Mesenteric fat pad (tissue), 1 donor: ENCODE results near the gene TUBA8. TPM values are rescaled to one million over a fixed set of nuclear protein-coding genes. Genes with fewer than 3 reads are reported as not detected.
"Not testable (repeated sequence)": the region's sequence is repeated elsewhere in the genome, so short reads cannot be mapped to it uniquely, and the experiment has no call there.

Source experiments
- DNase-seq: peaks from one replicate; pipeline ENCODE4 v3.0.0-alpha.2; 2020; ENCODE audit warnings: low spot score
- total RNA-seq: library from RNA; stranded (reverse); fragmentation: NEBNext Ultra II Directional; extraction: Animal tissue kit (Norgen Biotek cat#: 25700); gene quantifications from one replicate; pipeline ENCODE4 v1.2.1, GENCODE V29; 2021
- donor health status: DM: yes; HTN: yes; CAD: no.

The TUBA8 gene
- total RNA-seq, 1 donor from 2014 or later: 5.1 TPM

- DNase-seq: peak; percentile 78
Observed at GRCh38 chr22:18126606-18127005, 16.0 kb downstream of the TUBA8 start.

DNA sequence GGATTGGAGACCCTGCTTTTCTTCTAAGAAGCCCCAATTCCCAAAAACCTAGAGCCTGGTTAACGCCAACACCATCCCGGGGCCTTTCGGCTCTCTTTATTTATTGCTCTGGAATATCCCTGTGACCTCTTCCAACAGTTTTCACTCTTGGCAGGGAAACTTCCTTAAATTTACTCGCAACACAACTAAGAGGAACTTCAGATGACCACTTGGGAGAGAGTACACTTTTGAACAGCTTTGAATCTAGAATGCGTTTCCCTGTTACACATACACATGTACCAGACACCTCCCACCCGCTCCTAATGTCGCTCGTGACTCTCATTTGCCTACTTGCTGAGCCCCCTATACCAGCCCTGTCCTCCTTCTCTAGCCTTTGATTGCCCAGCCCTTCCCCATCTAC, 19.4 kb downstream of the TUBA8 start:
- no peak for DNase-seq

DNA sequence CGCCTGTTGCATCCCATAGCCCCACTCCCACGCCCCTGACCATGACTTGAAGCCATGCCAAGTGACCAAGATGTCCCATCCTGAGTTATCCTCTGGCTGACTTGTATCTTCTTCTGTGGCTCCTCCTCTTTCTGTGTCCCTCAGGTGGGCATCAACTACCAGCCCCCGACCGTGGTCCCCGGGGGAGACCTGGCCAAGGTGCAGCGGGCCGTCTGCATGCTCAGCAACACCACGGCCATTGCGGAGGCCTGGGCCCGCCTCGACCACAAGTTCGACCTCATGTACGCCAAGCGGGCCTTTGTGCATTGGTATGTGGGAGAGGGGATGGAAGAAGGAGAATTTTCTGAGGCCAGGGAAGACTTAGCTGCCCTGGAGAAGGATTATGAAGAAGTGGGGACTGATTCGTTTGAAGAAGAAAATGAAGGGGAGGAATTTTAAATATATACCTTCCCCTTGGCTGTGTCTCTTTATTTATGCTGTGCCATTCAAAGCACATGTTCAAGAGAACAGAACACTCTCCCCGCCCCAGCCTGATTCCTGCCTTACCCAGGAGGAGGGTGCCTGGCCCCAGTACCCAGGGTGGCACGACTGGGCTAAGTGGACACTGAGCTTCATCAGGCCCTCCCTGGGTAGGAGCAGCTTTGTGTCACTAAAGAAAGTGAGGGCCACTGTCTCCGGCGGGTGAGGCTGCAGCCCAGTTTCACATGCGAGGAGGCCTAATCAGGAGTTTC, 20.3 kb downstream of the TUBA8 start:
- DNase-seq: no peak

DNA sequence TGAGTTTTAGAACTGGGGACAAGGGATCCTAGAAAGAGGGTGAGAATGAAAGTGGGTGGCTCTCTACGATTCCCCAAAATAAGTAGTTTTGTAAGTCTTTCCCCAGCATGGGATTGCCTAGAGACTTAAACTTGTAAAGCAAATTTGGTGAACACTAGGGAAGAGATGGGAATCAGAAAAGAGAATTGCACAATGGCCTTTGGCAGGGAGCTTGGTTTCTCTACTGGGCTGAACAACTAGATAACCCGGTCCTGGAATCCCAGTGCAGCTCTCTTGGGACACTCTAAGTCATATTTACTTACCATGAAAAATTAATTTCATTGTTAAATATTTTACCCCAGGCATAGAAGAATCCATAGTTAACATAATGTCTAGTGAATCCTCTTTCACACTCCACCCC, 22.8 kb downstream of the TUBA8 start:
- no peak for DNase-seq

- DNase-seq: no peak
Observed at GRCh38 chr22:18136563-18137320, 26.1 kb downstream of the TUBA8 start.

- DNase-seq: not testable (repeated sequence)
Observed at GRCh38 chr22:18141004-18141403, 30.4 kb downstream of the TUBA8 start.

DNA sequence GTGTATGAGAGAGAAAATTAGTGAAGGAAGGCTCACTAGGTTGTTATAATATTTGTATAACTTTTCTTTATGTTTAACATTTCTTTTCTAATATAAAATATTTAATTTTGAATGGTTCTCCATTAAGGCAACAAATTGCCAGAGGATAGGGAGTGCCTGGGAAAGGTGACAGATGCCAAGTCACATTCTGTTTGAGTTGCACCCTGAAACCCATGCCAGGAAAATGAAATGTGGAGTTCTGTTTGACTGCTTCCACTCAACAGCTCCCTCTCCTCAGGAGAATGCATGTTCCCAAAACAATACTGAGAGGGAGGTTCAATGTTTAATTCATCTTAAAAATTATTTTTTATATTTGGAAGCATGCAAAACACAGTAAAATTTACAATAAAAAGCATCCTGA, 33.5 kb downstream of the TUBA8 start:
- no peak for DNase-seq

DNA sequence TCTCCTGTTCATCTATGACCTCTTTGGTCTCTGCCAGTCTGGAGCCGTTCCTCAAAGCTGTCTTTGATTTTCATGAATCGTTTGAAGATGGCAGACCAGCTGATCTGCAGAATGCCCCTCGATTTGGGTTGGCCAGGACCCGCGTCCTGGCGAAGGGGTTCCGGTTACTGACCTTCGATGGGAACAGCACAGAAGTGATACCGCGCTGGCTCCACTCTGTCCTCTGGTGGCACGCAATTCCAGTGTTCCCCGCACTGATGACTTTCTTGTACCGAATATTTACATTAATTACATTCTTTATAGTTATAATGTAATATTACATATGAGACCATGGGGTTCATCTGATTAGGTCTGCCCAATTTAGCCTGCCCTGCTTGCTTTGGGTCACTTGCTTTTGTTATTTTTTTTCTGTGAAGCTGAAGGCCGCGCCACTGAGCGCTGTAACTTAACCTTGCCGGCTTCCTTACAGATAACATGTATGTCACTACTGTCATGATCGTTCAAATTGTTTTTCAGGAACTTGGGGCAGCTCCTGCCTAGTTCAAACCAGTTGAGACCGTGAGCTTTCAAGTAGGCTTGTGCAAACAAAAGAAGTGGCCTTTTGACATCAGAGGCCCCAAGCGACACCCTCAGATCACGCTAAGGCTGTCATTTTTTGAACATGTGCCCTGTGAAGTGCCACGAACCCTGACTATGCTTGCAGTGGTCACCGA, 35.2 kb downstream of the TUBA8 start:
- no peak for DNase-seq

DNA sequence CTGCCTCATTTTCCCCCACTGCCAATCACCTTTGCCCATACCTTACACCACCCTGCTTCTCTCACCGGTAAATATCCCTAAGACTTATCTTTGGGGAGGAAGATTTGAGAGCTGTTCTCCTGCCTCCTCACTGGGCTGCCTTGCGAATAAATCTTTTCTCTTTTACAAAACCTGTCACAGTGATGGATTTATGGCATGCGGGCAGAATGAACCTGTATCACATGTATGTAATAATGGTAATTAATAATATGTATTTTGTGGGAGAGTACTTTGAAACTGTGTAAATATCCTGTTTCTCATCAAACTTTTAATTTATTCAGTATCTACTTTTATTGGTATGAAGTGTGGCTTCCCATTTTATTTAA, 35.8 kb downstream of the TUBA8 start:
- DNase-seq: no peak

DNA sequence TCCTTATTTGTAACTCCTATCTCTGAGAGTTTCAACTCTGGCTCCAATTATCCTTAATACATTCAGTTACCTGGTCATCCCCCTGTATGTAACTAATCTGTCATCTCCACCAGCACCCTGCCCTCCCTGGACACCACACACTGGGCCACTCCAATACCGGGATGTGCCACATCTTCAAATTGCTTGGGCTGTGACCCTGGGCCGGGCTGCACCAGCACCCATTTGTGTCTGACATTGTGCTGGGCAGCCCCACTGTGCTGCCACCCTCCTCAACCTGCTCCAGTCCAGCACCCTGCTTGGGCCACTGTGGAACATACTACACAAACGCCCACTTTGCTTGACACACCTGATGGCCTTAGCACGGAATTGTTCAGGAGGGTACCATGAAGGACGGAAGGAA, 37.2 kb downstream of the TUBA8 start:
- DNase-seq: no peak

DNA sequence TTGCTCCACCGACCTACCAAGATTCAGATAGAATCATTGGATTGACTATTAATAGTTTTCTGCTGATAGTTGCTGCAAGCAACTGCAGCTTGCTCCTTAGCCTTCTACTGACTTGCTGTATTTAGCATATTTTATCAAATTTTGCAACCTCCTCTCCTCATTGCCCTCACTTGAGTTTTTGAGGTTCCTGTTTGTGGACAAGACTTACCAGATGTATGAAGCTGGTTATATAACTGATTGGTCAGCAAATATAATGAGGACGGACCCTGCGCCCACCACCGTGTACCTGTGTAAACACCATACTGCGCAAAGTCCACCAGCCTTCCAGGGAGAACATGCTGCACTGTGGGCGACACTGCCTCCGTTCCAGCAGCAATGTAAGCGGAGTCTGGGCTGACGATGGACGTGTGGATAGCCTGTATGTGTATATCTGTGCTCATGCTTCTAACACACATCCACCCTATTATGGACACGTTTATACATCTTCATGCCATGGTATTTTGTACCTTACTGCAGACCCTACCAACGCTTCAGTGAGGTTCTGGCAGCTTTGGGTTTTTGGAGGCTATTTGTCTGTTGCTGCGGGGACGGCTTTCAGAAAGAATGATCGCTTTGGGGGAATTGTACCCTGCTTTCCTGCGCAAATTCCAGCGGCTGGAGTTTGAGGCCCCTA, 37.8 kb downstream of the TUBA8 start:
- no peak for DNase-seq

GRCh38 chr22:18152519-18152918, 41.9 kb downstream of the TUBA8 start:
- DNase-seq: peak; percentile 53

DNA sequence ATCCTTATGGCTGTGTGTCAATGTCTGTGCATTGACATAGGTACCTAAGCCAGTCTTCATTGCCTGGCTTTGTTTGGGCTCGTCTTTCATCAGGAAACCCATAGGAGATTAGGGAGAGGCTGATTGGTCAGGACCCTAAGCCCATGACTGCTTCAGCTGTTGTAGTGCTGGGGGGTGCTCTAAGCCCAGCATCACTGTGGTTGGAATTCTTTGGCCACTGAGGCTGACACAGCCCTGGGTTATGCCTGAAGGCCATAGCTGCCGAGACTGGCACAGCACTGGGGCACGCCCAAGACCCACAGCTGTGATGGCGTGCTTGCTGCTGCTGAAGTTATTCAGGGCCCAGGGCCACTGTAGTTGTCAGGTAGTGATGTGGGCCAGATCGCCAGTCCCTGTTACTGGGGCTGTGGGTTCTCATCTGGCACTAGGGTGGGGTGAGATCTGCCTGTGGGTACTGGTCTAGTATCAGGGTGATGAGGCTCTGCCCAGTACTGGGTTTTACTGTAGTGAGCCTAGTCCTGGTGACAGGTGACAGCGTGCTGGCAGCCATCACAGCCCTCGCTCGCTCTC, 44.3 kb downstream of the TUBA8 start:
- DNase-seq: no peak

DNA sequence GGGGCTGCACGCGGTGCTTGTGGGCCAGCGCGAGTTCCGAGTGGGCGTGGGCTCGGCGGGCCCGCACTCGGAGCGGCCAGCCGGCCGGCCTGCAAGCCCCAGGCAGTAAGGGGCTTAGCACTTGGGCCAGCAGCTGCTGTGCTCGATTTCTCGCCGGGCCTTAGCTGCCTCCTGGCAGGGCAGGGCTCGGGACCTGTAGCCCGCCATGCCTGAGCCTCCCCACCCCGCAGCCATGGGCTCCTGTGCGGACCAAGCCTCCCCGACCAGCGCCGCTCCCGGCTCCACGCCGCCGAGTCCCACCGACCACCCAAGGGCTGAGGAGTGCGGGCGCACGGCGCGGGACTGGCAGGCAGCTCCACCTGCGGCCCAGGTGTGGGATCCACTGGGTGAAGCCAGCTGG, 44.9 kb downstream of the TUBA8 start:
- DNase-seq: not testable (repeated sequence)

- no peak for DNase-seq
Observed at GRCh38 chr22:18156878-18157713, 46.5 kb downstream of the TUBA8 start.

DNA sequence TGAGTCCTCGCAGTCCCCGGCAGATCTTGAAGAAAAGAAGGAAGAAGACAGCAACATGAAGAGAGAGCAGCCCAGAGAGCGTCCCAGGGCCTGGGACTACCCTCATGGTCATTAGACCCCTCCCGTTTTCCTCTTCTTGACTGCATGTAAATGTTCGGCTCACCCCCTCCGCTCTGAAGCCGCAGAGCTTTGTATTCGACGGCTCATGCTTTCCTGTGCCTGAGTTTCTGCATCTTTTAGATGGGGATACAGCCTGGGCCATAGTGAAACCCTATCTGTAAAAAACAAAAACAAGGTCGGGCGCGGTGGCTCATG, 47.1 kb downstream of the TUBA8 start:
- no peak for DNase-seq

DNA sequence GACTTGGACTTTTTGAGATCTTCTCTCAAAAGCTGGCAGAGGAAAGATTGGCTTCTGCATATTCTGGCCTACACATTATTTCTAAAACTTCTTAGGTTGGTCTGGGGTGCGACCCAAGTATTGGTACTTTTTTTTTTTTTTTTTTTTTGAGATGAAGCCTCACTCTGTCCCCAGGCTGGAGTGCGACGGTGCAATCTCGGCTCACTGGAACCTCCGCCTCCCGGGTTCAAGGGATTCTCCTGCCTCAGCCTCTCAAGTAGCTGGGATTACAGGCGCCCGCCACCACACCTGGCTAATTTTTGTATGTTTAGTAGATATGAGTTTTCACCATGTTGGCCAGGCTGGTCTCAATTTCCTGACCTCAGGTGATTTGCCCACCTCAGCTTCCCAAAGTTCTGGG, 50.0 kb downstream of the TUBA8 start:
- DNase-seq: not testable (repeated sequence)

GRCh38 chr22:18163843-18164242, 53.2 kb downstream of the TUBA8 start:
- not testable (repeated sequence) for DNase-seq

DNA sequence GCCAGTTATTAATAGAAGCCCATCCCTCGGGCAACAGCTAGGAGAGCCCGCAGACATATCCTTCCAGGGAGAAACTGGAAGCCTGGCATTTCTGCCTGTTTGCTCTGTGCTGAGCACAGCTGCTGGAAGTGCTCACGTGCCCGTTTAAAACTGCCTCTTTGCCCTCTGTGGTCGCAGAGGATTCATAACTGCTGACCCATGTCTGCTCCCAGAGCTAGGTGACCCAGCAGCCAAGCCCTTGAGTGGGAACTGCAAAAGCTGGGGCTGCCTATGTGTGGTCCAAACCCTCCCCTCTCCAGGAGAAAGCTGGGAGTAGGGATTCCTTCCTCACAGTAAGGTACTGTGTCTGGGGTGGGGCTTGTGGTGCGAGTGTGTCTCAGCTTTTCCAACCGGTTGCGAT, 54.0 kb downstream of the TUBA8 start:
- DNase-seq: not testable (repeated sequence)

- DNase-seq: not testable (repeated sequence)
Observed at GRCh38 chr22:18165356-18165755, 54.7 kb downstream of the TUBA8 start.

DNA sequence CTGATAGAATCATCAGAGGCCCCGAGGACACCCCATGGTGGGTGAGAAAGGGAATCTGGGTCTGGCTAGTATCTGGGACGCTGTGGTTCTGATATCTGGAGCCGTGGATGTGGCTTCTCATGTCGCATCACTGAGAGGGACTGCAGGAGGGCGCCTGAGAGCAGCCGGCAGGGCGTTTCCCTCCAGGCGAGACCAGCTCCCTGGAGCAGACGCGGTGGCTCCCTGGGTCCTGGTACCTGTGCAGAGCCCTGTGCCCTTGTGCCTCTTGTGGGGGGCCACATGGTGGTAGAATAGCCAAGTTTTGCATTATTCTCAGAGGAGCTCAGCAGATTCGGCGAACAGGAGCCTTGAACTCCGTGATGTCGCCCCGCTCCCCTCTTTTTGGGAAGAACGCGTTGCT, 59.7 kb downstream of the TUBA8 start:
- not testable (repeated sequence) for DNase-seq
